Right atrium auricular region (tissue), 2 donors: ENCODE results near the gene SOBP. TPM values are rescaled to one million over a fixed set of nuclear protein-coding genes. Genes with fewer than 3 reads are reported as not detected.

Source experiments
- DNase-seq: peaks from one replicate; pipeline ENCODE4 v3.0.0-alpha.2; 2019; ENCODE audit warnings: low spot score
- H3K27ac ChIP-seq, 2 donors: fragments of 200-600 bp; sonication (generic); 1 replicate in 1 of 2; 2 replicates in 1 of 2; pipeline ENCODE4 v1.5.1; 2016 to 2019
- H3K27me3 ChIP-seq, 2 donors: fragments of 200-600 bp; sonication (generic); one replicate each; pipeline versions ENCODE4 v1.5.1 to v1.6.0; 2017 to 2019
- H3K36me3 ChIP-seq: fragments of 200-600 bp; sonication (generic); one replicate; pipeline ENCODE4 v1.5.1; 2016
- H3K4me1 ChIP-seq, 2 donors: fragments of 200-600 bp; sonication (generic); one replicate each; pipeline versions ENCODE4 v1.5.1 to v1.6.0; 2017 to 2019
- H3K4me3 ChIP-seq, 2 donors: fragments of 200-600 bp; sonication (generic); 1 replicate in 1 of 2; 2 replicates in 1 of 2; pipeline ENCODE4 v1.5.1; 2017 to 2019; ENCODE audit warnings: mild to moderate bottlenecking in 1 of 2, moderate library complexity in 1 of 2
- H3K9me3 ChIP-seq, 2 donors: fragments of 200-600 bp; sonication (generic); one replicate each; pipeline ENCODE4 v1.5.1; 2019
- total RNA-seq, 2 donors: library from RNA; depleted of rRNA; stranded (reverse); fragments of >200 nt; gene quantifications; one replicate each; pipeline ENCODE4 v1.1.0, GENCODE V29; 2016
- TF ChIP-seq, protein P1 (sequence below), 2 donors: fragments of 200-600 bp; sonication (generic); IDR thresholded peaks; one replicate each; pipeline ENCODE4 v1.5.1; 2019; ENCODE audit warnings: antibody characterized with exemption in 2 of 2

SOBP gene
- total RNA-seq, 2 donors from 2014 or later: 8.2 to 8.5 TPM

DNA sequence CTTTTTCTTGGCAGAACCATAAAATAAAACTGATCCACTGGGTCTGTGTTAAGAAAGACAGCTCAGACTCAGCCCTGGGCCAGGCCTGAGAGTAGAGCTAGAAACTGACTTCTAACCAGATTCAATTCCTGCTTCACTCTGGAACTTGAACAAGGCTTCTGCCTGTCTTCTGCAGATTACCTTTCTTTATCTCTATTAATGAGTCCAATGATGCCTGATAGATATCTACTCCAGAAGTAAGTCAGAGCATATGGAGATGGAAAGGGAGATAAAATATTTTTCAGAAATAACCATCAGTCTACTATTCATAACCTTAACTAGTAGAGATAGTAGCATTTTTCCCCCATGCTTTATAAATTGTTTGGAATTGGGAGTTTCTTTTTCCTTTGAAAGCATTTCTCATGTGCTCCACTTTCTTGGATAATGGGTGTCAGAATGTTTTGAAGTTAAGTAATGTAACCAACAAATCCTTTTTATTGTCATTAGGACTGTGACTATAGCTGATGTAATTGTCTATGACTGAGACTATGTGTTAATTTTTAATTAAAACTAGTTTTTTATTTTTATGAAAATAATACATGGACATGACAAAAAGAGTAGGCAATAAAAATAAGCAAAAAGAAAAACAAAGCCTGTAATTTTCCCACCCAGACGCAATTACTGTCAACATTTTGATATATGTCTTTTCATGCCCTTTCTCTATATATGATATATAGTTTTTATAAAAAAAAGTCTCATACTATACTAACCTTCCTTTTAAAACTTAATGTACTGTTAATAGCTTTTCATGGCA is 7.2 kb downstream of the SOBP start:
- Histone ChIP-seq H3K27ac (peak overlapping the region; percentile 91), H3K9me3 (no peaks in the 10 kb centered on the region), H3K4me1 (peaks cover 0 to 68% of the 10 kb centered on the region in 2 donors), H3K36me3 (no peaks in the 10 kb centered on the region), H3K27me3 (no peaks in the 10 kb centered on the region), H3K4me3 (no peak overlapping the region)
- DNase-seq: no peak
- TF ChIP-seq, protein P1, sequence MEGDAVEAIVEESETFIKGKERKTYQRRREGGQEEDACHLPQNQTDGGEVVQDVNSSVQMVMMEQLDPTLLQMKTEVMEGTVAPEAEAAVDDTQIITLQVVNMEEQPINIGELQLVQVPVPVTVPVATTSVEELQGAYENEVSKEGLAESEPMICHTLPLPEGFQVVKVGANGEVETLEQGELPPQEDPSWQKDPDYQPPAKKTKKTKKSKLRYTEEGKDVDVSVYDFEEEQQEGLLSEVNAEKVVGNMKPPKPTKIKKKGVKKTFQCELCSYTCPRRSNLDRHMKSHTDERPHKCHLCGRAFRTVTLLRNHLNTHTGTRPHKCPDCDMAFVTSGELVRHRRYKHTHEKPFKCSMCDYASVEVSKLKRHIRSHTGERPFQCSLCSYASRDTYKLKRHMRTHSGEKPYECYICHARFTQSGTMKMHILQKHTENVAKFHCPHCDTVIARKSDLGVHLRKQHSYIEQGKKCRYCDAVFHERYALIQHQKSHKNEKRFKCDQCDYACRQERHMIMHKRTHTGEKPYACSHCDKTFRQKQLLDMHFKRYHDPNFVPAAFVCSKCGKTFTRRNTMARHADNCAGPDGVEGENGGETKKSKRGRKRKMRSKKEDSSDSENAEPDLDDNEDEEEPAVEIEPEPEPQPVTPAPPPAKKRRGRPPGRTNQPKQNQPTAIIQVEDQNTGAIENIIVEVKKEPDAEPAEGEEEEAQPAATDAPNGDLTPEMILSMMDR (IDR thresholded peaks at IDR 0.05): no peak

DNA sequence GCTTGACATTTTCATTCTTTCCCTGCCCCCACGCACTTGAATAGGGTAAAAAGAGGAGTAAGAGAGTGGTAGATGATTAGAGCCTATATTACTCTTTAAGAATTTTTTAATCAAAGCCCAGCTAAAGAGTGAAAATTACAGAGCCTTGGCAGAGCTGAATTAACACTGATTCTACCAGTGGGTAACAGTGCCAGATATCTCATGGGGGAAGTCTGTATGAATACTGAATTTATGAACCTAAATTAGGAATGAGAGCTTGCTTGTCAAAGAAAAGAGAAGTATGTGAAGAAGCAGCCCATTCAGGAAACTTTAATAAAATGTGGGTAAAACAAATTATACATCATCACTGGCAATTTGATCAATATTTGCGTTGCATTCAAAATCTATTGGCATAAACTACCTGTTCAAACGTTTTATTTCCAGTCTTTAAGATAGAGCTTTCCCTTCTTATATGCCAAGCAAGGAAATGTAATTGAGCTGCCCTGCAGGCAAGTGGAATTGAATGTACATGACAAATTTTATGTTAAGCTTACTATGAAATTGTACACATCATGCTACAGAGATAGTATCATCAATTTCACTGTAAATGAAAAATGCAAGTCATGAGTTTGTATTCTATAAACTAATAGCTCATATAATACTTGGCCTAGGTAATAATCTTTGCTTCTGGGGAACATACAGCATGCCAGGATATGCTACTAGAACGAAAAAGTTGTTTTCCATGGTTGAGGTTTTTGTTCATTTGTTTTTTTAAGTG is 14.5 kb downstream of the SOBP start:
- no peak overlapping the region for H3K27ac ChIP-seq
- H3K27me3 ChIP-seq: no peaks in the 10 kb centered on the region
- no peaks in the 10 kb centered on the region for H3K36me3 ChIP-seq
- H3K4me1 ChIP-seq: peaks cover 0 to 17% of the 10 kb centered on the region in 2 donors
- TF ChIP-seq, protein P1 (IDR thresholded peaks at IDR 0.05): no peak
- no peaks in the 10 kb centered on the region for H3K9me3 ChIP-seq
- no peak for DNase-seq
- no peak overlapping the region for H3K4me3 ChIP-seq

- Histone ChIP-seq H3K4me1 (peaks cover 0 to 25% of the 10 kb centered on the region in 2 donors), H3K9me3 (no peaks in the 10 kb centered on the region), H3K27me3 (no peaks in the 10 kb centered on the region), H3K4me3 (no peak overlapping the region), H3K36me3 (no peaks in the 10 kb centered on the region), H3K27ac (no peak overlapping the region)
- DNase-seq: no peak
- TF ChIP-seq, protein P1 (IDR thresholded peaks at IDR 0.05): no peak
These were observed 16.2 kb downstream of the SOBP start for GRCh38 chr6:107506145-107506544.

DNA sequence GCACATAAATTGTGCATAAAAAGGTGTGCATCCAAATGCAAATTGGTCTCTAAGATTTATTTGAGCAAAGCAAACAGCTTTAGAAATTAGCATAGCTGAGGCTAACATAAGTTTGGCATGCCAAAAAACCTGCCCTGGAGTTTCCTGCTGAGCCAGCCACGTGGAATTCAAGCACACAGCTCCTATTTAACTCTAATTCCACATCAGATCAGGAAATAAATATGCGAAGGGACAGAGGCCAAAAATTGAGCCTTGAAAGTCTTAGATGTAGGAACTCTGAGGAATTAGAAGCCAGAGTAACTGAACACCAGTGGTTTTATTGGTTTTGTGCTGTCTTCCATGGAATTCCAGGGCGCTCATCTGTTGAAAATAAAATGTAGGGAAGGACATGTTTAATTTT is 19.6 kb downstream of the SOBP start:
- Histone ChIP-seq H3K27ac (no peak overlapping the region), H3K4me3 (no peak overlapping the region), H3K36me3 (no peaks in the 10 kb centered on the region), H3K9me3 (no peaks in the 10 kb centered on the region), H3K27me3 (no peaks in the 10 kb centered on the region), H3K4me1 (peaks cover 0 to 25% of the 10 kb centered on the region in 2 donors)
- no peak for DNase-seq
- TF ChIP-seq, protein P1 (IDR thresholded peaks at IDR 0.05): no peak

DNA sequence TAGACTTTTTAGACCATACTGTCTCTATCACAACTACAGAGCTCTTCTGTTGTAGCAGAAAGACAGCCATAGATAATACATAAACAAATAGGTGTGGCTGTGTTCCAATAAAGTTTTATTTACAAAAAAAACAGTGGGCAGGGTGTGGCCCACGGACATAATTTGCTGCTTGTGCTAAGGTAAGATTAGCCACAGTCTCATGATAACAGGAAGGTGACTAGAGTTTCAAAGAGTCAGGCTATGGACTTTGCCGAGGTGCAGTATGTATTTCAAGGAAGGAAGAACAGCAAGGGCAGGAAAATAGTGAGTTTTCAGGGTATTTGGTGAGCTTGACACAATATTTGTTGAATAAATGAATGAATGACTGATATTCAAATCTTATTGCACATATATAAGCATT is 20.2 kb downstream of the SOBP start:
- DNase-seq: no peak
- H3K4me3 ChIP-seq: no peak overlapping the region
- TF ChIP-seq, protein P1 (IDR thresholded peaks at IDR 0.05): no peak
- peaks cover 0 to 3% of the 10 kb centered on the region in 2 donors for H3K9me3 ChIP-seq
- no peaks in the 10 kb centered on the region for H3K27me3 ChIP-seq
- no peaks in the 10 kb centered on the region for H3K36me3 ChIP-seq
- no peak overlapping the region for H3K27ac ChIP-seq
- peaks cover 0 to 25% of the 10 kb centered on the region in 2 donors for H3K4me1 ChIP-seq
